HG02763 (cell line): ENCODE results near the gene SH2D7.
A peak's percentile ranks its signal among the peaks of the same experiment; 100 is the strongest.

Experiments
- ATAC-seq: cut with Tn5 transposase; IDR thresholded peaks from one replicate; pipeline ENCODE4 v1.9.1; 2021; ENCODE audit warnings: mild to moderate bottlenecking, moderate library complexity; ENCODE audit not compliant: unreplicated experiment

SH2D7 gene

GRCh38 chr15:78060232-78060631 lies 32.1 kb upstream of the SH2D7 start:
- ATAC-seq, result no peak

- no peak for ATAC-seq
Measured at GRCh38 chr15:78061963-78062427, 30.4 kb upstream of the SH2D7 start.

DNA sequence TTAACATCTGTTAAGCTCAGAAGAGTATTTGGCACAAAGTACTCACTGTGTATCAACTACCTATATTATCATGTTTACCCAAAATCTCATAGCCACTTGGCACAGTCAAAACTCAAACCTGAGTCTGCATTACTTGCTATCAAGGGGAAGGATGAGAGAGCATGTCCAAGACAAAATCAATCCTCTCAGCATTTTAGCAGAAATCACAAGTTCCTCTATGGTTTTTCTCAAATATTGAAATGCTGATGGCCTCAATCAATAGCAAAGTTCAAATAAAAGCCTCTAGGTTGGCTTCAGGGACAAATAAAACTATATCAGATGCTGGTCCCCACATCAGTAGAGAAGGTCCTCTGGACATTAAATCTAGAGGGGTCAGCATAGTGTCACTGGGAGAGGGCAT lies 29.1 kb upstream of the SH2D7 start:
- no peak for ATAC-seq

DNA sequence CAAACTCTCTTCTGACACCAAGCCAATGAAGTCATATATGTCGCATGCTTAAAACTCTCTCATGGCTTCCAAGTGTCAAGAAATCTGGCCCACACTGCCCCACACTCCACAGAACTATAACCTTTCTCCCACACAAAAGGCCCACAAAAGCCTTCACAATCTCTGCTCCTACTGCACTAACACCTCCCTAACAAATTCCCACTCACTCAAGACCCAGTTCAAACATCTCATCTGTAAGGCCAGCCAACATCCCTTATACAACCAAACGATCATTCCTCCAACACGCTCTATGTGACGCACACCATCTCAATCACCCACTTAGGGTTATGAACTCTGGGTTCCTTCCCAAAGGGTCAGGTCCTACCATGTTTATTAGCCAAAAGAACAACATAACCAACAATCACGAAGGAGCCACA lies 28.4 kb upstream of the SH2D7 start:
- no peak for ATAC-seq

- ATAC-seq, result no peak
Measured at GRCh38 chr15:78064544-78064943, 27.8 kb upstream of the SH2D7 start.

DNA sequence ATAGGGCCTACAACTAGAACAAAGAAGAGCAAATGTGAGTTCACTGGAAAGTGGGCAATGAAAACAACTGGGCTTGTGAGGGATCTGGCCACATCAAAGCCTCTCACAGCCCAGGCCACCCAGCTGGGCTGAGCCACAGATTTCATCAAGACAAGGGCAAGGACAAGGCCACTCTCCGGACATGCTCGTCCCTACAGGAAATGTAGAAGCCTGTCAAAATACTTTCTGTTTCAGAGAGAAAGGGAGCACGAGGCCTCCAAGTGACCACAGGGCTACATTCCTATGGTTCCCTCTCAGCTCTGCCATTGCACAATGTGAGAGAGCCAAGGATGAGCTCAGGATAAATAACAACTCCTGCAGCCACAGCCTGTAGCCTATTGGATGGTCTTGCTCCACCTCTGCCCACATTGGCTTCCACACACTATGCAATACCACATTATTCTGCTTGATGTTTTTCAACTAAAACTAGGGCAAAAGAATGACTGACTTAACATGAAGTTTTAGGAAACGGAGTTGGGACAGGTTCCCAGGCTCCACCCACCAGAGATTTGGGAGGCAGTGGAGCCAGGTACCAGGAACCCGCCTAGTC lies 27.0 kb upstream of the SH2D7 start:
- no peak for ATAC-seq

- peak; percentile 48 for ATAC-seq
Measured at GRCh38 chr15:78065973-78066946, 26.1 kb upstream of the SH2D7 start.

DNA sequence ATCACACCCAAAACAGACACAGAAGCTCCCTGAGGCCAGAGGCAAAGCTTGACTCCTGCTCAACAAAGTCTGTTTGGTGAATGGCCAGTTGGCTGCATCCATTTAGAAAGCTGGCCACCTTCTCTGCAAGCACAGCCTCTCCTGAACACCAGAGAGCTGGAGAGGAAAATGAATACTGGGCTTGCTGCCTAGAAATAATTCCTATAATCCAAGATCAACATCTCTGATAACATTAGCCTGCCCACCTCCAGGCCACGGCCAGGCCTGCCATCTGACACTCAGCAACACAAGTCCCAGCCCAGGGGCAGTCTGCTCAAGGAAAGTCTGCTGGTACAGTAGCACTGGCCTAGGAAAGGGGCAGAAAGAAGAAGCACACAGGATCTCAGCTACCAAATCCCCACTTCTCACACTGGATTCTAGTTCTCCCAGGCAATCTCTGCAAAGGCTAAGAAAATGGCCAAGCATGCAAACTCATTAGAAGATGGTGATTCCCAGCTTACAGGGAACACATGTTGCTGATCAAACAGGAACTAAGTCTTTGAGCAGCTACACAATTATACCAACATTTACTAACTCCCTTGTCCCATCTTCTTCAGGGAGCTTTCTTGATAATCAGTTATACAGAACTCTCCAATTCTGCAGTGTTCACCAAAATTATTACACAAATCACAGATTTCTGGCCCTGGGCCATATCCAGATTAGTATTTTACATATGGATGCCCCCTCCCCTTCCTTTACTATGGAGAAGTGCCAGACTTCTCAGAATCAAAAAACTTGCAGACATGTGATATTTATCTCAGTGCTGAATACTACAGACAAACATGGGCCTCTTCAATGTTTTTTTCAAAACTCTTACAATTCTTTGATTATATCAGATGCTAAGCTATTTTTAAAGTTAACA lies 24.8 kb upstream of the SH2D7 start:
- ATAC-seq, result no peak

- no peak for ATAC-seq
Measured at GRCh38 chr15:78069052-78069414, 23.3 kb upstream of the SH2D7 start.

GRCh38 chr15:78069462-78070029 lies 22.8 kb upstream of the SH2D7 start:
- ATAC-seq, result no peak

- no peak for ATAC-seq
Measured at GRCh38 chr15:78070049-78070700, 22.2 kb upstream of the SH2D7 start.

DNA sequence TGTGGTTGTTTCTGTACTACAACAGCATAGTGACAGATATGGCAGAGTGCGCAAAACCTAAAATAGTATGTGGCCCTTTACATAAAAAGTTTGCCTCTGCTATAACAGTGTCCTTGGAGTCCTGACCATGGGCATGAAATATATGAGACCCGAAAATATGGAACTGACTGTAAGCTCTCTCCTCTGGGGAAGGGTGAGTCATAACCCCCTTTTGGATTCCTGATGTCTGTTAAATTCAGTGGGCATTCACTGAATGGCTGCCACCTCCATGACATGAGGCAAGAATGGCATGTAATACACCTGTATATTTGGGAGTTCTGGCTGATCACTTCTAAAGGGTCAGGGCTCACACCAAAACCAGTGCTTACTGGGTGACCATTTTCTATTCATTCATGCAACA lies 21.0 kb upstream of the SH2D7 start:
- ATAC-seq, result no peak

DNA sequence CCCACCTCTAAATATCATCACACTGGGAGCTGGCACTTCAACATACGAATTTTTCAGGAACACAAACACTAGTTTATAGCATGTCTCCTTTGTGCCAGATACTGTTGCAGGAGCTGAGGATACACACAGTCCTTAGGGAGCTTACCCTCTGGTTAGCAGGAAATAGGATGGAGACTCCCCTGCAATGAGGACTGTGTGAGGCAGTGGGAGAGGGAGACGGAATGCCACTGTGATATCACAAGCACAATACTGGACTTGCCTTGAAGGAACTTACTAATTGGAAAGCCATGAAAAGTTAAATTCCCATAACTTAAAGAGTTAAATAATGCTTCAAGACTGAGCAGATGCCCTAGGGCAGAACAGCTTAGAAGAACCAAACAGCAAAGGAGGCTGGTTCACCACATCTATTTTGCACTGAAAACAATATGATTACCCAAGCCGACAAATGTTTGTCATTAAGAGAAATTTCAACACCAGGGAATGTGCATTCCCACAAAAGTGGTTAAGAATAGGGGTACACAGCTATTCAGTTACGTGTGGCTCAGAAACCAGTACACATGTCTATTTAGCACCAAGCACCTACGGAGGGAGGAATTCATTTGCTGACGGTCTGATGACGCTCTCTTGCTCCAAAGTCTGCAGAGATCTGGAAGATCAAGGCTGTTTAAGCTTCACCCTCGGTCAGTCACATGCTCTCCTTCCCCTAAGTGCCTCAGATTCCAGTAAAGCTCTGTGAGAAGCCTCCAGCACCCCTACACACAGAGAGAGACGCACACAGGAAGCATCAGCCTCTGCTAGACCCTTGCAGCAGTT lies 20.1 kb upstream of the SH2D7 start:
- no peak for ATAC-seq

GRCh38 chr15:78073046-78073787 lies 19.1 kb upstream of the SH2D7 start:
- no peak for ATAC-seq

GRCh38 chr15:78075490-78076230 lies 16.7 kb upstream of the SH2D7 start:
- no peak for ATAC-seq

DNA sequence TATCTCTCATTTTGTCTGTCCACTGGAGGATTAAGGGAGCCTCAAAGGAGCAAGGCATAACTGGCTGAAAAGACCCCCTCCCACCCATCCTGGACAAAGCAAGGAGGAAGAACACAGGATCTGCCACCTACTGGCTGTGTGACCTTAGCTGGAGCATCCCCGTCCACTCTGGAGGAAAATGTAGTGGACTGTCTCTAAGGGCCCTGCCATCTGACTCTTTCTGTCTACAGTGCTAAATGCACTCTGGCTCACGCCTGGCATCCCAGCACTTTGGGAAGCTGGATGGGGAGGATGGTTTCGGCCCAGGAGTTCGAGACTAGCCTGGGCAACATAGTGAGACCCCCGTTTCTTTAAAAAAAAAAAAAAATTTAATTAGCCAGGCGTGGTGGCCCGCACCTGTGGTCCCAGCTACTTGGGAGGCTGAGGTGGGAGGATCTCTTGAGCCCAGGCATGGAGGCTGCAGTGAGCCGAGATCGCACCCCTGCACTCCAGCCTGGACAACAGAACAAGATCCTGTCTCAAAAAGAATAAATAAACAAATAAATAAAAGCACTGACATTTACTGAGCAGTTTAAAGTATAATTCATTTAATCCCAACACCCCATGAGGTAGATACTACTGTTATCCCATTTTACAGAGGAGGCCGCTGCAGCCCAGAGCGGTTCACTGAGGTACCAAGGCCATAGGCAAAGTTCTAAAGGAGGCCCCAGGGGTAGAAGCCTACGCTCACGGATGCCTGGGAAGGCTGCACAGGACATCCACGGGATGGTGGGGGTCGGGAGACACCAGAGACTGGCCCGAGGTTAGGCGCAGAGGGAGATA lies 15.9 kb upstream of the SH2D7 start:
- ATAC-seq, result no peak
